HFFc6 (cell line): Measurements from ENCODE around the gene TAF1L. TPM values are rescaled to one million over a fixed set of nuclear protein-coding genes. Genes with fewer than 3 reads are reported as not detected.
A peak's percentile ranks its signal among the peaks of the same experiment; 100 is the strongest.

Experiments used
- DNase-seq: peaks from one replicate; pipeline ENCODE4 v3.0.0-alpha.2; 2018
- H3K27ac Mint-ChIP-seq: 2 replicates; pipeline ENCODE4 v1.8.0; 2020; ENCODE audit warnings: mild to moderate bottlenecking, mixed read lengths
- H3K27me3 Mint-ChIP-seq: 2 replicates; pipeline ENCODE4 v1.8.0; 2021; ENCODE audit warnings: mild to moderate bottlenecking, moderate library complexity, mixed read lengths; ENCODE audit not compliant: insufficient read depth
- H3K36me3 Mint-ChIP-seq: 2 replicates; pipeline ENCODE4 v1.8.0; 2021; ENCODE audit warnings: low read depth, mixed read lengths
- H3K4me1 Mint-ChIP-seq: 2 replicates; pipeline ENCODE4 v1.8.0; 2020; ENCODE audit warnings: low read depth, mixed read lengths
- H3K4me3 Mint-ChIP-seq: 2 replicates; pipeline ENCODE4 v1.8.0; 2020; ENCODE audit warnings: mild to moderate bottlenecking, moderate library complexity, mixed read lengths
- H3K9me3 Mint-ChIP-seq: 2 replicates; pipeline ENCODE4 v1.8.0; 2020; ENCODE audit warnings: mild to moderate bottlenecking, mixed read lengths
- CTCF ChIP-seq: fragments of 200-600 bp; sonication (generic); IDR thresholded peaks from 2 replicates; pipeline ENCODE4 v1.5.0; 2021; ENCODE audit warnings: antibody characterized with exemption, mild to moderate bottlenecking
- total RNA-seq, 6 experiments: library from RNA; stranded (reverse); fragmentation: NEBNext Ultra II Directional; extraction: Animal tissue kit (Norgen Biotek cat#: 25700); gene quantifications; 2 replicates in 1 of 6; 3 replicates in 5 of 6; pipeline ENCODE4 v1.2.3, GENCODE V29; 2021

Gene TAF1L
- total RNA-seq, 6 experiments from 2014 or later = not detected

GRCh38 chr9:32590476-32590875 is 45.0 kb downstream of the TAF1L start:
- H3K27ac Mint-ChIP-seq = no peak overlapping the region
- peaks cover 9% of the 10 kb centered on the region for H3K4me1 Mint-ChIP-seq
- H3K4me3 Mint-ChIP-seq = no peak overlapping the region
- H3K27me3 Mint-ChIP-seq = peaks cover 1% of the 10 kb centered on the region; the same call in 1 of the 2 replicates
- DNase-seq = no peak
- H3K36me3 Mint-ChIP-seq = no peaks in the 10 kb centered on the region
- no peaks in the 10 kb centered on the region for H3K9me3 Mint-ChIP-seq
- TF ChIP-seq CTCF = no peak

- Mint-ChIP-seq H3K27ac (no peak overlapping the region), H3K36me3 (no peaks in the 10 kb centered on the region), H3K4me3 (no peak overlapping the region), H3K27me3 (peaks cover 5% of the 10 kb centered on the region; the same call in 1 of the 2 replicates), H3K9me3 (no peaks in the 10 kb centered on the region), H3K4me1 (peaks cover 19% of the 10 kb centered on the region)
- peak; percentile 45 for DNase-seq
- peak; percentile 78 for TF ChIP-seq CTCF
Measured at GRCh38 chr9:32589083-32589723, 46.3 kb downstream of the TAF1L start.

- Mint-ChIP-seq H3K4me3 (no peak overlapping the region), H3K9me3 (no peaks in the 10 kb centered on the region), H3K27ac (no peak overlapping the region), H3K4me1 (peaks cover 19% of the 10 kb centered on the region), H3K36me3 (no peaks in the 10 kb centered on the region), H3K27me3 (peaks cover 5% of the 10 kb centered on the region; the same call in 1 of the 2 replicates)
- peak; percentile 26; the same call in 1 of the 2 replicates for TF ChIP-seq CTCF
- no peak for DNase-seq
Measured at GRCh38 chr9:32587901-32588300, 47.6 kb downstream of the TAF1L start.

DNA sequence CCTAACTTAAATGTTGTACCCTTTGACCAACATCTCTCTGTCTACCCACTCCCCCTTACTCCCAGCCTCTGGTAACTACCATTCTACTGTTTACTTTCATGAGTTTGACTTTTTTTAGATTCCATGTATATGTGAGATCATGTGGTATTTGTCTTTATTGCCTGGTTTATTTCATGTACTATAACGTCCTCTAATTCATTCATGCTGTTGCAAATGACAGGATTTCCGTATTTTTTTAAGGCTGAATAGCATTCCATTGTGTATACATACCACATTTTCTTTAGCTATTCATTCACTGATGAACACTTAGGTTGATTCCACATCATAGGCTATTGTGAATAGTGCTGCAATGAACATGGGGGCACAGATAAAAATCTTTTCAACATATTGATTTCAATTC is 50.7 kb downstream of the TAF1L start:
- H3K4me3 Mint-ChIP-seq = no peak overlapping the region
- DNase-seq = no peak
- H3K36me3 Mint-ChIP-seq = no peaks in the 10 kb centered on the region
- peaks cover 26% of the 10 kb centered on the region for H3K4me1 Mint-ChIP-seq
- TF ChIP-seq CTCF = no peak
- H3K27me3 Mint-ChIP-seq = peaks cover 5% of the 10 kb centered on the region; the same call in 1 of the 2 replicates
- H3K27ac Mint-ChIP-seq = no peak overlapping the region
- no peaks in the 10 kb centered on the region for H3K9me3 Mint-ChIP-seq

DNA sequence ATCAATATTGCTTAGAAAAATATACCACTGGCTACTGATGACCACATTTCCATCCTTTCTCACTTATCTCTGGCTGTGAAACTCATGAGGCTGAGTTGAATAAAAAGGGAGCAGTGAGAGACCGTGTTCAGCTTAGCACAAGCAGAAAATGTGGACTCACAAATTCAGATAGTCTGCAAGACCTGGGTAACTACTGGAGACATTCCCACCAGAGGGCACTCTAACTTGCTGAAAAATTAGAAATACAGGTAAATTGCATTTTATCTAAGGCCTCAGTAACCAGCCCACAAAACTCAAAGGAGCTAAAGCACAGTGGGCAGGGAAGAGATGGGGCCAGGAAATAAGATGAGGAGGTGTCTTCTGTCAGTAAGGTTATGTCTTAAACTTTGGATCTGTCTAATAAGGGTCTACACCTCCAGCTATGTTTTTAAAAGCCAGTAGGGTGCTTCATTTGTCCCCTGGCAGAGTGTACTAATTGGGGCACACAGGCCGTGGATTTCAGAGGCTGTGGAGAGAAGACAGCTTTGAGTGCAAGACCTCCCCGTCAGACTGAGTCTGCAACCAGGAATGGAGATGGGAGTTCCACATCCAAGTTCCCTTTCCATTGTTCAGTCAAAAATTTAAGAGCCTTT is 53.8 kb downstream of the TAF1L start:
- no peak overlapping the region for H3K27ac Mint-ChIP-seq

More for the DNA sequence above, 53.8 kb downstream of the TAF1L start:
- Mint-ChIP-seq H3K9me3 (no peaks in the 10 kb centered on the region), H3K36me3 (no peaks in the 10 kb centered on the region), H3K27me3 (peaks cover 9% of the 10 kb centered on the region), H3K4me3 (no peak overlapping the region), H3K4me1 (peaks cover 36% of the 10 kb centered on the region)
- peak; percentile 51 for DNase-seq
- TF ChIP-seq CTCF = peak; percentile 83
